GM18868 (cell line): ENCODE measurements around the gene FOXK2.
A peak's percentile ranks its signal among the peaks of the same experiment; 100 is the strongest.

ENCODE experiments used
- ATAC-seq: cut with Tn5 transposase; IDR thresholded peaks from one replicate; pipeline ENCODE4 v1.9.1; 2021; ENCODE audit warnings: mild to moderate bottlenecking, moderate library complexity; ENCODE audit not compliant: unreplicated experiment

FOXK2 gene

DNA sequence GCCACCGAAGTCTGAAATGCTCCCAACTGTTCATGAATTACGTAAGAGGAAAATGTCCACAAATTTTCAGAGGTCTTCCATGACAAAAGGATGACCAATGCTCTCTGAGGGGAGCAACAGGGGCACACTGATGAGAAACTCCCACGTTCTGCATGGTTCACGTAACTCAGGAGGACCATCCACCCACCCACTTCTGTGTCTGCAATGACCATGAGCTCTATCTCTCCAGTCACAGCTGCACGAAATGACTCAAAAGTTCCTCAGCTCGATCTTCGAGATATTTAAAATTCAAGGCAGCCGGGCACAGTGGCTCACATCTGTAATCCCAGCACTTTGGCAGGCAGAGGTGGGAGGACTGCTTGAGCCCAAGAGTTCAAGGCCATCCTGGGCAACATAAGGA lies 112.9 kb downstream of the FOXK2 start:
- ATAC-seq, result no peak

DNA sequence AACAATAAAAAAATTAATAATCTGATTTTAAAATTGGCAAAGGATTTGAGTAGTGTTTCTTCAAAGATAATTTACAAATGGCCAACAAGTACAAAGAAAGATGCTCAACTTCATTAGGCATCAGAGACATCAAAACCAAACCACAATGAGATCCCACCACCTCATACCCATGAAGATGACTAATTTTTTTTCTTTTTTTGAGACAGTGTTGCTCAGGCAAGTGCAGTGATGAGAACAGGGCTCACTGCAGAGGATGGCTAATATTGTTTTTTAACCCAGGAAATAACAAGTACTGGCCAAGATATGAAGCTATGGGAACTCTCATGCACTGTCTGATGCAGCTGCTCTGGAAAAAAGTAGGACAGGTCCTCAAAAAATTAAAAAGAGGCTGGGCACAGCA lies 113.8 kb downstream of the FOXK2 start:
- ATAC-seq, result no peak

DNA sequence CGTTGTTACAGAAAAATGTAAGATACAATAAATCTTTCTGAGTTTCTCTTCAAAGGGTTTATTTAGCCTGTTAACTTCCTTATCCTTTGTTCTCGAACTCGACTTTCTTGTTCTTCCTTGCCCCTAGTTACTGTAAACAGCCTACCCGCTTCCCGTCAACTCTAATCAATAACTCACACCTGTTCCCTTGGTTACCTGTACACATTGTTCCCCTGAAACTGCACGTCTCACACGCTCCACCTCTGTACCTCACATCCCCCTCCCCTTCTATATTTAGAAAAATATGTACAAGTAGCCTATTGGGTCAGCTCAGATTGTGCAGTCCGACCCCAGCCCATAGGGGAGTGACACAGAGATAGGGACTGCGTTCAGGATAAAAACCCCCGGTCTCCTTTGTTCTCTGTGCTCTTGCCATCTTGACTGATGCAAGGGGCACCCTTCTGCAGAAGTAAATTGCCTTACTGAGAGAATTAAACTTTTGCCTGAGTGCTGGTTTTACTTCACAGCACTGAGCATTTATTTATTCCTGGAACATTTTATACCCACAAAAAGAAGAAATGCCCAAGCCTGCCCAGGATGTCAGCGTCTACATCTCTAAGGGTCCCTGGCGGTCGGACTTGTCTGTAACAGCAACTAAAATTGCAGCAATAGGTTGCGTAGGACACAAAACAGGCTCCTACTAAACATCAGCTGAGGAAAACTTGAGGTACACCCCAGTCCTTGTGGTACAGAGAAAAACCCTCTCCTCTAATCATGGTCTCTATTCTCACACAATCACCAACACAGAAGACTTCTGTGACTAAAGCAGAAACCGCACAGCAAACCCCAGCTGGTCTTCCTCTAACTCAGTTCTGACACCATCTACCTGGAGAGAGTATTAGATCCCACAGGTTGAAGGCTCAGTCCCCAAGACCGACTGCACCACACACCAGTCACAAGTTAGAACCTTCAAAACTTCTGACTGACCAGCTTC lies 117.4 kb downstream of the FOXK2 start:
- no peak for ATAC-seq

DNA sequence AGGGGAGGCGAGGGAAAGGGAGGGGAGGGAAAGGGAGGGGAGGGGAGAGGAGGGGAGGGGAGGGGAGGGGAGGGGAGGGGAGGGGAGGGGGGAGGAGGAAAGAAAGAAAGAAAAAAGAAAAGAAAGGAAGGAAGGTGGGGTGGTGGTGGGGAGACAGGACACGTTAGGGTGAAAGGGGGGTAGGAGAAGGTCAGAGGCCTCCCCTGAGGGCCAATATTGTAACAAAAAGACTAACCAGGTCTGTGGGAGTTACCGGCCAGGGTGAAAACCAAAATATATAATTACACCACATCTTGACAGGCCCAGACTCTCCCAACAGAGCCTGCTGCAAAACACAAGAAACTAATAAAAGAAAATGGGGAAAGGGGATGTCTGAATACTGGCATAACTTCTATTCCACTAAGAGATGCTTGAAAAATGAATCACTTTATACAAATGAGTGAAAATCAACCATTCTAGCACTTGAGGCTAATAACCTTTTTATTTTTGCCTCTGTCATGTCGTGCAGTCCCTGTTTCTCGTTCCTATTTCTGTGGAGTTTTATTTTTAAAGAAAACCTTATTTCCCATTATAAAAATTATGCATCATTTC lies 118.7 kb downstream of the FOXK2 start:
- no peak for ATAC-seq

DNA sequence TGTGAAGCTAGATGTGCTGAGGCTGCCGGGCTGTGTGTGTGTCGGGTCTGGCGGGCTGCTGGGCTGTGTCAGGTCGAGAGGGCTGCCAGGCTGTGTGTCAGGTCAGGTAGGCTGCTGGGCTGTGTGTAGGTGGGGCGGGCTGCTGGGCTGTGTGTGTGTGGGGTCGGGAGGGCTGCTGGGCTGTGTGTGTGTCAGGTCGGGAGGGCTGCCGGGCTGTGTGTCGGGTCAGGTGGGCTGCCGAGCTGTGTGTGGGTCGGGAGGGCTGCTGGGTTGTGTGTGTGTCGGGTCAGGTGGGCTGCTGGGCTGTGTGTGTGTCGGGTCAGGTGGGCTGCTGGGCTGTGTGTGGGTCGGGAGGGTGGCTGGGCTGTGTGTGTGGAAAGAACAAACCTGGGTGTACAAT lies 120.1 kb downstream of the FOXK2 start:
- no peak for ATAC-seq

DNA sequence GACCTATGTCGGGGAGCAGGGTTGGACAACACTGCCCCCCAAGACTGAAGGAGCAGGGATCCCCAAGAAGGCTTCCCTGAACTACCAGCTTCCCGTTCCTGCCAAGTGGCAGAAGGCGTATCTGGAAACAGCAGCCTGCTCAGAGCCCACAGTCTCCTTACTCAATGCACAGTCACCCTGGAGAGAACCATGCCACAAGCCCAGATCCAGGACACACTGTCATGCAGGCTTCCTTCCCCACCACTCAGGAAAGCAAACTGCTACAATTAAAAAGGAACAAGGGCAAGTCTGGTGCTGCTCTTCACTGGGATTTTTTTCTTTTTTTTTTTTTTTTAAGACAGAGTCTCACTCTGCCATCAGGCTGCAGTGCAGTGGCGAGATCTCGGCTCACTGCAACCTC lies 120.5 kb downstream of the FOXK2 start:
- ATAC-seq, result no peak

DNA sequence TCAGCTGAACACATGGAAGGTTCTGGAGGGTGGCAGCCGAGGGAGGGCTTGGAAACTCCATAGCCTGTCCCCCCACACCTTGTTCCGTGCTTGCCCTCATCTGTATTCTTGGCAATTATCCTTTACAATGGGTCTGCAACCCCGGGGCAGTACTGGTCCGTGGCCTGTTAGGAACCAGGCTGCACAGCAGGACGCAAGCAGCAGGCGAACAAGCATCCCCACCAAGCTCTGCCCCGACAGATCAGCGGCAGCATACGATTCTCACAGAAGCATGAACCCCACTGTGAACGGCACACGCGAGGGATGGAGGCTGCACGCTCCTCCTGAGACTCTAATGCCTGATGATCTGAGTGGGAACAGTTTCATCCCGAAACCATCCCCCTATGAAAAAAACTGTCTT lies 122.5 kb downstream of the FOXK2 start:
- no peak for ATAC-seq

DNA sequence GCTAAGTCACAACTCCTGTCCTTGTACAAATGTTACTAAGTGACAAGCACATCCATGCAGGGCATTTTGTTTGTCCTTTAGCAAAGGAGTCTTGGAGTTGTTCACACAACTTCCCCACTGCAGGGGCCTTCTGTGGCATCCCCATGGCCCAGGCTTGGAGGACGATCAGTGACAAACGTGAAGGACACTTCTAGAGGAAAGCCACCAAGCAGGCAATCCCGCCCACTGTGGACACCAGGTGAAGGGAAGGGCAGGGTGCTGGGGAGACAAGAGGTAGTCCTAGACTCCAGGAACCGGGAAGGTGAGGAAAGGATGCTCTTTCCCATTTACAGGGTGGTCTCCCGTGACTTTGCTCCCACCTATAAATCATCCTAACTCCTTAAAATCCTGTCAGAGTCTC lies 124.6 kb downstream of the FOXK2 start:
- no peak for ATAC-seq

DNA sequence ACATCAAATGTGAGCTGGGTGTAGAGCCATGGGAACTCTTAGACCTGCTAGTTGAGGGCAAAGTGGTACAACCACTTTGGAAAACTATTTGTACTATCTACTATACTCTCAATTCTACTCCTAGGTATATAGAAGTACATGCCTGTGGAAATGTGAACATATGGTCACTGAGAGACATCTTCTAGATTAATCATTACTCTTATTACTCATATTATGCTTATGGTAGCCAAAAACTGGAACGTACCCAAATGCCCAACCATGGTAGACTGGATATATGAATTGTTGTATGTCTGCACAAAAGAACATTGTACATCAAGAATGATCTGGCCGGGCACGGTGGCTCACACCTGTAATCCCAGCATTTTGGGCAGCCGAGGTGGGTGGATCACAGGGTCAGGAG lies 126.0 kb downstream of the FOXK2 start:
- ATAC-seq, result no peak

DNA sequence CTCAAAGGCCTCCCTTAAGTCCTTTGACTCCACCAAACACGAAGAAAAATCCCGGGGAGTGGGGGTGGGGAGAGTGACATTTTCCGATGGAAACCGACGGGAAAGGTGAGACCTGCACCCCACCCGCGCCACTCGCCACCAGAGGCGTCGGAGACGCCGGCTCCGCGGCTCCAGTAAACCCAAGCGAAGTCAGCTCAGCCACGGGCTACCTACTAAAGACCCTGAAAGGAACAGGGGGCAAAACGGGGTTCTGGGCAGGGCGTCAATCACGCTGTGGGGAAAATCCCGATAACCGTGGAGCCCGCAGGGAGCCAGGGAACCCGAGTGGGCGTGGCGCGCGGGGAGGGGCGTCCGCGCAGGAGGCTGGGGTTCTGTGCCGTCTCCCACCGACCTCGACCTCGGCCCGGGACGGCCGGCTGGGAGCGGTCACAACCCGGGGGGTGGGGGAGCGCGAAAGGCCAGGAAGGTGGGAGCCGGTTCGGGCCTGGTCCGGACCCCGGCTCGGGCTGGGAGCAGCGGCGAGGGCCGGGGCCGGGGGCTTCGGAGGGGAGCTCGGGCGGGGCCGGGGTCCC lies 128.1 kb downstream of the FOXK2 start:
- ATAC-seq, result peak; percentile 22

DNA sequence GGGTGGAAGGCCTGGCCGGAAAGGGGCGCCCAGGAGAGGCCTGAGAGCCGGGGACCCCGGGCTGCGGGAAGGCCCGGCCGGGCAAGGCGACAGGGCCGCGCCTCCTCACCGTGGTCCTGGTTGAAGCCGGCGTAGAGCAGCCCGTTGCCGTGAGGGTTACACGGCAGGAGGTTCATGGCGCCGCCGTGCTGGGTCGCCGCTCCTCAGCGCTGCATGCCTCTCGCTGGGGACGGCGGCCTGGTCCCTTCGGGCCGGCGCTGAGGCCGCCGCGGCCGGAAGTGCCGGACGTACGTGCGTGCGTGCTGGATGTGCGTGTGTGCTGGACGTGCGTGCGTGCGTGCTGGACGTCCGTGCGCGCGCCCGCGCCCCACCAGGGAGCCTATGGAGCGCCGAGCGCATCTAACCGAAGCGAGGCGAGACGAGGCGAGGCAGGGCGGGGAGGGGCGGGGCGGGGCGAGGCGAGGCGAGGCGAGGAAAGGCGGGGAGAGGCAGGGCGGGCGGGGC lies 128.7 kb downstream of the FOXK2 start, which contains the start of gene WDR45B:
Gene WDR45B (minus strand): TSS at position 280 of the 504 bp plus-strand sequence. CDS start 104 bp downstream, at position 176.
- peak; percentile 82 for ATAC-seq

DNA sequence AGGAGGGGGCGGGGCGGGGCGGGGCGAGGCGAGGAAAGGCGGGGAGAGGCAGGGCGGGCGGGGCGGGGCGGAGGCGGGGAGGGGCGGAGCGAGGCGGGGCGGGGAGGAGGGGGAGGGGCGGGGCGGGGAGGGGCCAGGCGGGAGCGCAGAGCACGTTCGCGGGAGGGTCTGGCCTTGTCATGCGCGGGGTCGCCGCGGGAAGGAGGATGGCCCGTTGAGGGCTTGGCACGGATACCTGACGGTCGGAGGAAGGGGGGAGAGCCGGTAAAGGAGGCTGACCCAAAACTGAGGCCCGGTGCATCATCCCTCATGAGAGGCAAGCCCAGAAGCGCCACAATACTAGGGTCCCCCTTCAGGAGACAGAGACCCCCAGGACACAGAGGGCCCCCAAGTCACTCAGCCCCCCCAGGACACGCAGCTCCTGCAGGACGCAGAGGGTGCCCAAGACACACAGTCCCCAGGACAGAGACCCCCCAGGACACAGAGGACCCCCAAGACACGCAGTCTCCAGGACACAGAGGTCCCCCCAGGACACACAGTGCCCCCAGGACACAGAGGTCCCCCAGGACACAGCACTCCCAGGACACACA lies 129.3 kb downstream of the FOXK2 start:
- ATAC-seq, result no peak

DNA sequence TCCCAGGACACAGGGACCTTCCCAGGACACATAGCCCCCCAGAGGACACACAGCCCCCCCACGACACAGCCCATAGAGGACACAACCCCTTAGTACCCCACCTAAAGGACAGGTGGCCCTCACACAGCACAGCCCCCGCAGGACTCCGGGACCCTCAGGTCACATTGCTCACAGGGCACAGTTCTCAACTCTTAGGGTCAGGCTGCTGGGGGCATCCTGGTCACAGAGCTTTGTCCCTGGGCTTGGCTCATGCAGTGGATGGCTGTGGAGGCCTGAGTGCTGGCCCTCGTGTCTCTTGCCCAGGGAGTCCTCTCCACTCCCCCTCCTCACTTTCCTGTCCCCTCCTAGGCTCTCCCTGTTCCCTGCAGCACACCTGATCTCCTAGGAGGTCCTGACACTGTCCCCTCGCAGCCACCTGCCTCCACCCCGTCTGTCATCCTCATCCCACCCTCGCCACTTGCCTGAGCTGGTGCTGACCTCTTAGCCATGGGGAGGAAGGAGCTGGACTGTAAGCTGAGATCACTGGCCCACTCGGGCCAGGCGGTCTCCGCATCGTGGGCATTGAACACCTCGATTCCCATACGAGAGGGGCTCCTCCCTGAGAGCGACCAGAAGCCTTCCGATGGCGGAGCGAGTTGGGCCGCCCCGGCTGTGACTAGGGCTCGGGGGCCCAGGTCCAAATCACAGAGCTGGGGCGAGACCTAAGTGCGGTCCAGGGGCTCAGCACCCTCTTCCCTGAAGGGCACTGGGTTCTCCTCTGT lies 130.1 kb downstream of the FOXK2 start:
- no peak for ATAC-seq

DNA sequence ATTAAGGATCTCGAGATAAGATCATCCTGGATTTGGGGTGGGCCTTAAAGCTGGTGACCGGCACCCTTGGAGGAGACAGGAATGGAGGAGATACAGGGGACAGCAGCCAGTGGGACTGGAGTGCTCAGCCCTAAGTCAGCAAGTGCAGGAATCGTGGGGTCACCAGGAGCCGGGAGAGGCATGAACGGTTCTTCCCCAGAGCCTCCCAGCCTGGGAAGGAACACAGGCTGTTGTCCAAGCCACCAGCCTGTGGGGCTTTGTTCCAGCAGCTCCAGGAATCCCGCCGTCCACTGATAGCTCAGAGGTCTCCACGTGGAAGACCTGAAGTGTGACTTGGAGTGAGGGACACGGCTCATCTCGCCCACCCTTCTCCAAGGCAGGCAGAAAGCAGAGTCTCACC lies 131.2 kb downstream of the FOXK2 start:
- no peak for ATAC-seq

DNA sequence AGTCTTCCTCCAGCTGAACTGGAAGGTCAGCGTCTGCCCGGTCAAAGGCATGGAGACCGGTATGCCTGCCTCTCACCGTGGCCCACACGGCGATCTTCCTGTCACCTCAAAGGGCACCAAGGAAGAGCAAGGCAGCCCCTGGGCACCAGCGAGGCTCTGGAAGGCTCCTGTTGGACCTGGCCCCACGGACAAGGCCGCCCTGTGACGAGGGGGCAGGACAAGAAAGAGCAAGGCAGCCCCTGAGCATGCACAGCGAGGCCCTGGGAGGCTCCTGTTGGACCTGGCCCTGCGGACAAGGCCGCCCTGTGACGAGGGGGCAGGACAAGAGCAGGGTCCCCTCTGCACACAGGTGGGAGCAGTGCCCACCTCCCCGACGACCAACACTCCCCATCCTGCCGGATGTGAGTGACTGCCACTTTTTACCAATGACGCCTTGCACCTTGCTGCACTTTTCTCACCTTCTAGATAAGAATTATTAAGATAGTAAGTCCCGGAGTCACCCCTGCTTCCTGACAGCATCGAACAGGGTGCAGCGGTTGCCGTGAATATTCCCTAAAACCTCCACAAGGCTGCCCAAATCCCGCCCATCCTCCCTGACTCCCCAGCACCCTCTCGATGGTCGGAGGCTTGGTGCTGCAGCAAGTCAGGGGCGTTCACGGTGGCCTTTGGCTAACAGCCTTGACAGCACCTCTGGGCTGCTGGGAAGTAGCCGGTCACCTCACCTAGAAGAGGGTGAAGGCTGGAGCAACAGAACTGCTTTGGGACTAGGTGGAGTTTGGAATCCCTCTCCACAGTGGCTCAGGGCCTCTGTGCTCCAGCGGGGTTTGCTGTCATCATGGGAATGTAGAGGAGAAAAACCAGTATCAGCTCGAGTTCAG lies 134.4 kb downstream of the FOXK2 start:
- ATAC-seq, result no peak
